CD4-positive, alpha-beta memory T cell (primary cell): Measurements from ENCODE around the gene ADGRD1. TPM values are rescaled to one million over a fixed set of nuclear protein-coding genes. Genes with fewer than 3 reads are reported as not detected.
A peak's percentile ranks its signal among the peaks of the same experiment; 100 is the strongest.

ENCODE experiments used
- CTCF ChIA-PET: fragments of 350-600 bp; sonication (Branson Sonifier 250); formaldehyde crosslinking; loops from one replicate; lab custom pipeline; 2021; ENCODE audit warnings: inconsistent platforms; ENCODE audit not compliant: partially characterized antibody; lab: Charles Lee
- POLR2A ChIA-PET: fragments of 350-600 bp; sonication (Branson Sonifier 250); formaldehyde crosslinking; loops from one replicate; lab custom pipeline; 2021; ENCODE audit not compliant: partially characterized antibody; lab: Charles Lee
- DNase-seq, 5 donors: peaks; one replicate each; pipeline versions ENCODE4 v3.0.0 to v3.0.0-alpha.2; 2020 to 2022; ENCODE audit warnings: mixed read lengths in 1 of 5
- H3K27ac ChIP-seq: one replicate; pipeline ENCODE4 v1.7.0; 2013; ENCODE audit warnings: low read depth, low read length
- H3K27me3 ChIP-seq: 2 replicates; pipeline ENCODE4 v1.7.0; 2013; ENCODE audit warnings: mild to moderate bottlenecking, low read length, moderate library complexity; ENCODE audit not compliant: insufficient read depth
- H3K36me3 ChIP-seq: 2 replicates; pipeline ENCODE4 v1.7.0; 2013; ENCODE audit warnings: mild to moderate bottlenecking, low read length, moderate library complexity; ENCODE audit not compliant: insufficient read depth
- H3K4me1 ChIP-seq: 2 replicates; pipeline ENCODE4 v1.7.0; 2013; ENCODE audit warnings: mild to moderate bottlenecking, low read length, moderate library complexity; ENCODE audit not compliant: insufficient read depth
- H3K4me3 ChIP-seq, 2 donors: one replicate each; pipeline ENCODE4 v1.7.0; 2013; ENCODE audit warnings: low read length in 2 of 2, mild to moderate bottlenecking in 1 of 2
- H3K9me3 ChIP-seq, 2 donors: one replicate each; pipeline ENCODE4 v1.7.0; 2013; ENCODE audit warnings: low read length in 2 of 2, control low read depth in 1 of 2; ENCODE audit not compliant: control insufficient read depth in 1 of 2
- H3K27ac Mint-ChIP-seq, 7 donors: one replicate each; pipeline ENCODE4 v1.8.0; 2020 to 2021; ENCODE audit warnings: mixed read lengths in 7 of 7, mild to moderate bottlenecking in 6 of 7, inconsistent platforms in 3 of 7, moderate library complexity in 3 of 7
- H3K27me3 Mint-ChIP-seq, 2 donors: one replicate each; pipeline ENCODE4 v1.8.0; 2020 to 2021; ENCODE audit warnings: mixed read lengths in 2 of 2
- H3K36me3 Mint-ChIP-seq, 2 donors: one replicate each; pipeline ENCODE4 v1.8.0; 2020 to 2021; ENCODE audit warnings: mixed read lengths in 2 of 2, inconsistent platforms in 1 of 2, mild to moderate bottlenecking in 1 of 2
- H3K4me1 Mint-ChIP-seq, 4 donors: one replicate each; pipeline ENCODE4 v1.8.0; 2020 to 2021; ENCODE audit warnings: mixed read lengths in 4 of 4, mild to moderate bottlenecking in 1 of 4
- H3K4me3 Mint-ChIP-seq, 8 donors: one replicate each; pipeline ENCODE4 v1.8.0; 2020 to 2021; ENCODE audit warnings: mixed read lengths in 8 of 8, mild to moderate bottlenecking in 7 of 8, moderate library complexity in 6 of 8, inconsistent platforms in 3 of 8
- H3K9me3 Mint-ChIP-seq, 8 donors: one replicate each; pipeline ENCODE4 v1.8.0; 2020 to 2021; ENCODE audit warnings: mixed read lengths in 8 of 8, mild to moderate bottlenecking in 5 of 8, inconsistent platforms in 3 of 8, moderate library complexity in 1 of 8
- intact Hi-C: fragments of 100-400 bp; cut with micrococcal nuclease; formaldehyde crosslinking; loops from one replicate; pipeline ENCODE4 v1.15.1; 2023
- polyA plus RNA-seq, 2 donors: library from polyadenylated mRNA; unstranded; fragments of 300-500 nt; fragmentation: Illumina TruSeq; gene quantifications; one replicate each; pipeline ENCODE4 v1.2.3, GENCODE V29; 2021
- total RNA-seq, 2 experiments: library from RNA; stranded (reverse); gene quantifications; one replicate each; pipeline ENCODE4 v1.2.3, GENCODE V29; 2021

Gene ADGRD1
- total and polyA plus RNA-seq, 4 experiments from 2014 or later: not detected

GRCh38 chr12:131103669-131104462 lies 150.2 kb downstream of the ADGRD1 start:
- Histone ChIP-seq H3K27me3 (no peaks in the 10 kb centered on the region), H3K9me3 (no peaks in the 10 kb centered on the region), H3K27ac (no peak overlapping the region), H3K4me1 (peaks cover 24% of the 10 kb centered on the region), H3K4me3 (no peak overlapping the region), H3K36me3 (no peaks in the 10 kb centered on the region)
- peaks cover 0 to 2% (median 0%) of the 10 kb centered on the region in 8 donors for H3K9me3 Mint-ChIP-seq
- POLR2A ChIA-PET: no interaction called here
- no peaks in the 10 kb centered on the region for H3K36me3 Mint-ChIP-seq
- CTCF ChIA-PET: interaction anchor here (1.1 to 4.3 kb wide), 16 partner anchors 11 to 1310 kb away, joined by 3 to 55 read pairs (median 6); no protein-coding TSS in a partner anchor
- intact Hi-C loops: loop anchor here (10.0 kb wide), 1 partner anchor 891 kb away; no protein-coding TSS in a partner anchor
- H3K4me1 Mint-ChIP-seq: peaks cover 7 to 18% (median 10%) of the 10 kb centered on the region in 4 donors
- no peak for DNase-seq
- no peak overlapping the region for H3K4me3 Mint-ChIP-seq
- H3K27ac Mint-ChIP-seq: no peak overlapping the region
- H3K27me3 Mint-ChIP-seq: peaks cover 0 to 2% of the 10 kb centered on the region in 2 donors

GRCh38 chr12:131104463-131105350 lies 151.0 kb downstream of the ADGRD1 start:
- Histone ChIP-seq H3K36me3 (no peaks in the 10 kb centered on the region), H3K27me3 (no peaks in the 10 kb centered on the region), H3K4me1 (peaks cover 24% of the 10 kb centered on the region), H3K27ac (no peak overlapping the region), H3K9me3 (no peaks in the 10 kb centered on the region), H3K4me3 (no peak overlapping the region)
- peak; percentile 60 to 76 (median 65) for DNase-seq
- peaks cover 0 to 4% (median 0%) of the 10 kb centered on the region in 8 donors for H3K9me3 Mint-ChIP-seq
- ChIA-PET POLR2A (no interaction called here), CTCF (interaction anchor here (1.0 to 4.3 kb wide), 20 partner anchors 10 to 1309 kb away, joined by 3 to 55 read pairs (median 5); partner anchors contain the start of gene EP400)
- intact Hi-C loops: loop anchor here (10.0 kb wide), 1 partner anchor 890 kb away; no protein-coding TSS in a partner anchor
- H3K4me3 Mint-ChIP-seq: peak overlapping the region in 6 of 8 donors; percentile 30 to 66 (median 56)
- no peaks in the 10 kb centered on the region for H3K36me3 Mint-ChIP-seq
- H3K4me1 Mint-ChIP-seq: peaks cover 7 to 18% (median 10%) of the 10 kb centered on the region in 4 donors
- H3K27me3 Mint-ChIP-seq: peaks cover 0 to 4% of the 10 kb centered on the region in 2 donors
- peak overlapping the region in 3 of 7 donors; percentile 34 to 56 (median 47) for H3K27ac Mint-ChIP-seq

- H3K36me3 ChIP-seq: no peaks in the 10 kb centered on the region
- H3K27me3 Mint-ChIP-seq: peaks cover 0 to 4% of the 10 kb centered on the region in 2 donors
- H3K9me3 Mint-ChIP-seq: peaks cover 0 to 4% (median 0%) of the 10 kb centered on the region in 8 donors
- peaks cover 24% of the 10 kb centered on the region for H3K4me1 ChIP-seq
- H3K36me3 Mint-ChIP-seq: no peaks in the 10 kb centered on the region
- H3K27me3 ChIP-seq: no peaks in the 10 kb centered on the region
- CTCF ChIA-PET: interaction anchor here (1.0 to 4.3 kb wide), 18 partner anchors 9 to 1309 kb away, joined by 3 to 55 read pairs (median 5); partner anchors contain the start of gene EP400
- peaks cover 7 to 18% (median 10%) of the 10 kb centered on the region in 4 donors for H3K4me1 Mint-ChIP-seq
- DNase-seq: no peak
- H3K27ac ChIP-seq: peak overlapping the region; percentile 2
- H3K4me3 ChIP-seq: peak overlapping the region in 1 of 2 donors; percentile 32
- H3K4me3 Mint-ChIP-seq: peak overlapping the region in 6 of 8 donors; percentile 30 to 78 (median 56)
- no peaks in the 10 kb centered on the region for H3K9me3 ChIP-seq
- intact Hi-C loops: loop anchor here (10.0 kb wide), 1 partner anchor 889 kb away; no protein-coding TSS in a partner anchor
- H3K27ac Mint-ChIP-seq: peak overlapping the region in 3 of 7 donors; percentile 34 to 56 (median 44)
- POLR2A ChIA-PET: no interaction called here
Measured at GRCh38 chr12:131105351-131105735, 151.6 kb downstream of the ADGRD1 start.

- Mint-ChIP-seq H3K27ac (peak overlapping the region in 4 of 7 donors; percentile 42 to 91 (median 80)), H3K9me3 (peaks cover 0 to 4% (median 0%) of the 10 kb centered on the region in 8 donors), H3K36me3 (no peaks in the 10 kb centered on the region), H3K4me1 (peaks cover 7 to 18% (median 10%) of the 10 kb centered on the region in 4 donors), H3K4me3 (peak overlapping the region; percentile 67 to 84 (median 78)), H3K27me3 (peaks cover 0 to 4% of the 10 kb centered on the region in 2 donors)
- no peaks in the 10 kb centered on the region for H3K27me3 ChIP-seq
- peak overlapping the region; percentile 2 for H3K27ac ChIP-seq
- peaks cover 24% of the 10 kb centered on the region for H3K4me1 ChIP-seq
- DNase-seq: peak in 4 of 5 donors; percentile 52 to 58 (median 54)
- ChIA-PET POLR2A (no interaction called here), CTCF (interaction anchor here (1.1 to 4.3 kb wide), 12 partner anchors 9 to 857 kb away, joined by 3 to 55 read pairs (median 4); partner anchors contain the start of gene EP400)
- intact Hi-C loops: loop anchor here (10.0 kb wide), 1 partner anchor 889 kb away; no protein-coding TSS in a partner anchor
- no peaks in the 10 kb centered on the region for H3K9me3 ChIP-seq
- no peaks in the 10 kb centered on the region for H3K36me3 ChIP-seq
- peak overlapping the region in 1 of 2 donors; percentile 32 for H3K4me3 ChIP-seq
Measured at GRCh38 chr12:131105736-131106348, 152.1 kb downstream of the ADGRD1 start.

- Histone ChIP-seq H3K4me1 (peaks cover 24% of the 10 kb centered on the region), H3K36me3 (no peaks in the 10 kb centered on the region), H3K4me3 (no peak overlapping the region), H3K27ac (no peak overlapping the region), H3K27me3 (no peaks in the 10 kb centered on the region), H3K9me3 (no peaks in the 10 kb centered on the region)
- peak overlapping the region in 2 of 7 donors; percentile 77 to 91 for H3K27ac Mint-ChIP-seq
- peaks cover 7 to 18% (median 10%) of the 10 kb centered on the region in 4 donors for H3K4me1 Mint-ChIP-seq
- H3K9me3 Mint-ChIP-seq: peaks cover 0 to 4% (median 0%) of the 10 kb centered on the region in 8 donors
- ChIA-PET CTCF (interaction anchor here (1.1 to 4.3 kb wide), 7 partner anchors 8 to 281 kb away, joined by 3 to 55 read pairs (median 10); no protein-coding TSS in a partner anchor), POLR2A (no interaction called here)
- H3K27me3 Mint-ChIP-seq: peaks cover 0 to 4% of the 10 kb centered on the region in 2 donors
- intact Hi-C loops: loop anchor here (10.0 kb wide), 1 partner anchor 888 kb away; no protein-coding TSS in a partner anchor
- H3K4me3 Mint-ChIP-seq: peak overlapping the region in 3 of 8 donors; percentile 78 to 84 (median 81)
- no peak for DNase-seq
- no peaks in the 10 kb centered on the region for H3K36me3 Mint-ChIP-seq
Measured at GRCh38 chr12:131106349-131106941, 152.7 kb downstream of the ADGRD1 start.
